HEK293T (cell line): ENCODE measurements around the gene ZNF860.

Experiments used
- ARNT ChIP-seq: fragments of 450-650 bp; IDR thresholded peaks from 2 replicates; pipeline ENCODE4 v1.6.1; 2017; ENCODE audit warnings: mild to moderate bottlenecking
- BHLHE40 ChIP-seq: fragments of 450-650 bp; IDR thresholded peaks from 2 replicates; pipeline ENCODE4 v1.6.1; 2016; ENCODE audit warnings: mild to moderate bottlenecking, moderate library complexity, borderline replicate concordance
- ELF4 ChIP-seq: fragments of 450-650 bp; IDR thresholded peaks from 2 replicates; pipeline ENCODE4 v1.6.1; 2017; ENCODE audit warnings: antibody characterized with exemption
- FOXK2 ChIP-seq: fragments of 450-650 bp; IDR thresholded peaks from 2 replicates; pipeline ENCODE4 v1.6.1; 2016; ENCODE audit warnings: mild to moderate bottlenecking
- FOXM1 ChIP-seq: fragments of 450-650 bp; IDR thresholded peaks from 2 replicates; pipeline ENCODE4 v1.6.1; 2017; ENCODE audit warnings: mild to moderate bottlenecking, borderline replicate concordance
- HDGF ChIP-seq: fragments of 450-650 bp; IDR thresholded peaks from 2 replicates; pipeline ENCODE4 v1.6.1; 2017; ENCODE audit warnings: antibody characterized with exemption, borderline replicate concordance
- L3MBTL2 ChIP-seq: fragments of 450-650 bp; conservative IDR thresholded peaks from 2 replicates; pipeline ENCODE4 v1.6.1; 2016; ENCODE audit warnings: mild to moderate bottlenecking
- NFRKB ChIP-seq: fragments of 450-650 bp; IDR thresholded peaks from 2 replicates; pipeline ENCODE4 v1.6.1; 2016; ENCODE audit warnings: mild to moderate bottlenecking, moderate library complexity
- SP1 ChIP-seq: fragments of 450-650 bp; IDR thresholded peaks from 2 replicates; pipeline ENCODE4 v1.6.1; 2017
- SUZ12 ChIP-seq: fragments of 450-650 bp; IDR thresholded peaks from 2 replicates; pipeline ENCODE4 v1.6.1; 2016; ENCODE audit warnings: mild to moderate bottlenecking
- TARDBP ChIP-seq: fragments of 450-650 bp; IDR thresholded peaks from 2 replicates; pipeline ENCODE4 v1.6.1; 2016
- ZNF384 ChIP-seq: fragments of 450-650 bp; IDR thresholded peaks from 2 replicates; pipeline ENCODE4 v1.6.1; 2016

DNA sequence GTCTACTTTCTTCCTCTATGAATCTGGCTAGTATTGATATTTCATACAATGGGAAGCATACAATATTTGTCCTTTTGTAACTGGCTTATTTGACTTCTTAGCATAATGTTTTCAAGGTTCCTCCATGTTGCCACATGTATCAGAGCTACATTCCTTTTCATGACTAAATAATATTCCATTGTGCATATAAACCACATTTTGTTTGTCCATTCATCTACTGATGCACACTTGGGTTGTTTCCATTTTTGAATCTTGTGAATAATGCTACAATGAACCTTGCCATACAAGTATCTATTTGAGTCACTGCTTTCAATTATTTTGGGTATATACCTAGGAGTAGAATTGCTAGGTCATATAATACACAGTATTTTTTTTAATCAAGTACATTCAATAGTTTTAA is 38.5 kb upstream of the ZNF860 start:
- TF ChIP-seq ELF4 (no peak), ARNT (no peak), HDGF (no peak), TARDBP (no peak), SUZ12 (no peak), ZNF384 (no peak), BHLHE40 (no peak), L3MBTL2 (no peak), FOXM1 (no peak), NFRKB (no peak), SP1 (no peak), FOXK2 (no peak)
